GM11168 (cell line): ENCODE results near the gene IL27RA.

Experiments
- in situ Hi-C: fragments of 300-500 bp; cut with MboI; formaldehyde crosslinking; loops from one replicate; pipeline ENCODE4 v1.12.0; 2022; ENCODE audit warnings: low sequenced_read_pairs; ENCODE audit not compliant: unreplicated experiment

Gene IL27RA

GRCh38 chr19:14102102-14102696 is 70.6 kb downstream of the IL27RA start:
- in situ Hi-C loops = no loop called here

DNA sequence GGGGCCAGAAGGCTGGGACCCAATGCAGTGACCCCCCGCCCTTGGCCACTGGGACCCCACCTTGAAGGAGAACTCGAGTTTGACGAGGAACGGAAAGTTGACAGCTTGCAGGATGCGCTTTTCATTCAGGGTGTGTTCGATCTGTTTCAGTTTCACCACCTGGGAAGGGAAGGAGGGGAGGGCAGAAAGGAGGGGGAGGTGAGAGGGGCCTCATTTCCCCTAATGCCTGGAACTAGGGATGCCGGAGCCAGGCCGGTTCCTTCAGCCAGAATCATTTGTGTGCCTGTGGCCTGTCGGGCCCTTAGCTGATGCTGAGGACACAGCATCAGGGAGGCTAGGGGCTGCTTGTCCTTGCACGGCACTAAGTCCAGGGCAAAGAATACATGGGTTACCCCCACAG is 71.2 kb downstream of the IL27RA start:
- in situ Hi-C loops = no loop called here
